B cell (primary cell): Measurements from ENCODE around the gene BTBD10.

Experiments used
- EZH2 ChIP-seq: IDR thresholded peaks from 2 replicates; pipeline ENCODE4 v1.6.1; 2012; ENCODE audit warnings: borderline replicate concordance, low read depth, mild to moderate bottlenecking, moderate library complexity, low read length; ENCODE audit not compliant: insufficient read depth, poor library complexity, severe bottlenecking
- TF ChIP-seq, protein P1 (sequence below): fragments of 200-600 bp; IDR thresholded peaks from one replicate; pipeline ENCODE4 v1.8.0; 2022; ENCODE audit warnings: antibody characterized with exemption, mild to moderate bottlenecking

DNA sequence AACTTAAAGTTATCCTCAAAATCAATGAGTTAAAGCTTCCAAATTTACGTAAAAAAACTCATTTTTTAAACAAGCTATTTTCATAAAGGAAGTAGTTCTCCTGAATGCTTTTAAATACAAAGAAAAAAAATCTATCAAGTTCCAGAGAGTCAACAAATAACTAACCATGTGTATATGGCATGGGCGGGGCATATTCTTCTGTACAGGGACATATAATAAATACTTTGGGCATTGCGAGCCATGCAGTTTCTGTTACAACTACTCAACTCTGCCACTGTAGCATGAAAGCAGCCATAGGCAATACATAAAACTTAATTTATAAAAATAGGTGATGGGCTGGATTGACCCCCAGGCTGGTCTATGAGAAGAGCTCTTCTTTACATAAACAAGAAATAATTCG lies 57.8 kb downstream of the BTBD10 start:
- TF ChIP-seq, protein P1, sequence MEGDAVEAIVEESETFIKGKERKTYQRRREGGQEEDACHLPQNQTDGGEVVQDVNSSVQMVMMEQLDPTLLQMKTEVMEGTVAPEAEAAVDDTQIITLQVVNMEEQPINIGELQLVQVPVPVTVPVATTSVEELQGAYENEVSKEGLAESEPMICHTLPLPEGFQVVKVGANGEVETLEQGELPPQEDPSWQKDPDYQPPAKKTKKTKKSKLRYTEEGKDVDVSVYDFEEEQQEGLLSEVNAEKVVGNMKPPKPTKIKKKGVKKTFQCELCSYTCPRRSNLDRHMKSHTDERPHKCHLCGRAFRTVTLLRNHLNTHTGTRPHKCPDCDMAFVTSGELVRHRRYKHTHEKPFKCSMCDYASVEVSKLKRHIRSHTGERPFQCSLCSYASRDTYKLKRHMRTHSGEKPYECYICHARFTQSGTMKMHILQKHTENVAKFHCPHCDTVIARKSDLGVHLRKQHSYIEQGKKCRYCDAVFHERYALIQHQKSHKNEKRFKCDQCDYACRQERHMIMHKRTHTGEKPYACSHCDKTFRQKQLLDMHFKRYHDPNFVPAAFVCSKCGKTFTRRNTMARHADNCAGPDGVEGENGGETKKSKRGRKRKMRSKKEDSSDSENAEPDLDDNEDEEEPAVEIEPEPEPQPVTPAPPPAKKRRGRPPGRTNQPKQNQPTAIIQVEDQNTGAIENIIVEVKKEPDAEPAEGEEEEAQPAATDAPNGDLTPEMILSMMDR: no peak
- no peak for TF ChIP-seq EZH2
